Loucy (cell line): ENCODE data around the gene CMAS.
A peak's percentile ranks its signal among the peaks of the same experiment; 100 is the strongest.

Source experiments
- H2AFZ ChIP-seq: fragments of 200-600 bp; sonication (generic); 2 replicates; pipeline ENCODE4 v1.6.0; 2016; ENCODE audit warnings: antibody characterized with exemption, mild to moderate bottlenecking, low read length, moderate library complexity
- H3F3A ChIP-seq: fragments of 200-600 bp; 2 replicates; pipeline ENCODE4 v1.6.0; 2016; ENCODE audit warnings: antibody characterized with exemption, low read depth, mild to moderate bottlenecking
- H3K27me3 ChIP-seq: fragments of 200-600 bp; sonication (generic); 2 replicates; pipeline ENCODE4 v1.6.1; 2014; ENCODE audit warnings: low read length, mild to moderate bottlenecking; ENCODE audit not compliant: insufficient read depth, poor library complexity, severe bottlenecking
- H3K36me3 ChIP-seq: fragments of 200-600 bp; sonication (generic); 2 replicates; pipeline ENCODE4 v1.6.1; 2016; ENCODE audit warnings: low read length; ENCODE audit not compliant: insufficient read depth
- H3K4me1 ChIP-seq: fragments of 200-600 bp; sonication (generic); 2 replicates; pipeline ENCODE4 v1.5.1; 2014; ENCODE audit warnings: low read length, mild to moderate bottlenecking; ENCODE audit not compliant: insufficient read depth, poor library complexity, severe bottlenecking
- H3K4me2 ChIP-seq: fragments of 200-600 bp; sonication (generic); 2 replicates; pipeline ENCODE4 v1.6.0; 2014; ENCODE audit warnings: antibody characterized with exemption, low read length, low read depth, mild to moderate bottlenecking; ENCODE audit not compliant: poor library complexity, severe bottlenecking
- H3K4me3 ChIP-seq: fragments of 200-600 bp; sonication (generic); 2 replicates; pipeline ENCODE4 v1.5.1; 2014; ENCODE audit warnings: low read length, mild to moderate bottlenecking, mixed read lengths; ENCODE audit not compliant: poor library complexity, severe bottlenecking
- H3K79me2 ChIP-seq: fragments of 200-600 bp; sonication (generic); 2 replicates; pipeline ENCODE4 v1.6.1; 2014; ENCODE audit warnings: low read length; ENCODE audit not compliant: insufficient read depth
- H3K9ac ChIP-seq: fragments of 200-600 bp; sonication (generic); 2 replicates; pipeline ENCODE4 v1.6.0; 2014; ENCODE audit warnings: mild to moderate bottlenecking, low read depth, low read length, moderate library complexity; ENCODE audit not compliant: poor library complexity, severe bottlenecking
- H3K9me2 ChIP-seq: fragments of 200-600 bp; sonication (generic); replicated peaks from 2 replicates; pipeline ENCODE4 v1.6.1; 2016; ENCODE audit warnings: low read depth, low read length, mixed read lengths
- H3K9me3 ChIP-seq: fragments of 200-600 bp; sonication (generic); 2 replicates; pipeline ENCODE4 v1.6.1; 2014; ENCODE audit warnings: mild to moderate bottlenecking, antibody characterized with exemption, low read length, low read depth; ENCODE audit not compliant: insufficient read depth
- H4K20me1 ChIP-seq: fragments of 200-600 bp; sonication (generic); 2 replicates; pipeline ENCODE4 v1.6.0; 2014; ENCODE audit warnings: antibody characterized with exemption, low read length, mild to moderate bottlenecking; ENCODE audit not compliant: insufficient read depth, poor library complexity, severe bottlenecking
- CTCF ChIP-seq: fragments of 200-600 bp; sonication (generic); conservative IDR thresholded peaks from 2 replicates; pipeline ENCODE4 v1.5.1; 2014; ENCODE audit warnings: mild to moderate bottlenecking, antibody characterized with exemption, low read length
- EZH2phosphoT487 ChIP-seq: fragments of 200-600 bp; IDR thresholded peaks from 2 replicates; pipeline ENCODE4 v1.6.1; 2018; ENCODE audit warnings: antibody characterized with exemption, mild to moderate bottlenecking, moderate library complexity, borderline replicate concordance

Gene CMAS

DNA sequence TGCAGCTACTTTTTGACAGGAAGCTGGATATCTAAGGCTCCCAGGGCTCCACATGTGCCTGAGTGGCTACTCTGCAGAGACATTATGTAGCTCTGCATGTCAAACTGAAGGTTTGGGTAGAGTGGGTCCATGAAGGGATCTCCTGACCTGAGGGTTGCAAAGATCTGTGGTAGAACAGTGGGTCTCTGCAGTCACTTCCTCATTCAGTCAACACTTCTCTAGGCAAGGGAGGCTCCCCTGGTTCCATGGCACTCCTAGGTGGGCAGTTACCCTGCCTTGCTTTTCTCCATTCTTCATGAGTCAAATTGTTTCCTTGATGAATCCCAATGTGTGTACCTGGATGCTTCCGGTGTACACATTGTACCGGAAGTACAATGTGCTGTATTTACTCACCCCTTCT lies 57.4 kb downstream of the CMAS start:
- no peaks in the 10 kb centered on the region for H3K36me3 ChIP-seq
- H3K9ac ChIP-seq: no peak overlapping the region
- H3K4me2 ChIP-seq: no peak overlapping the region
- H2AFZ ChIP-seq: peak overlapping the region; percentile 59
- H3K27me3 ChIP-seq: no peaks in the 10 kb centered on the region
- H3K4me1 ChIP-seq: peaks cover 27% of the 10 kb centered on the region
- 0 out of 2 replicates have a peak, but pooled peaks cover 2% of the 10 kb centered on the region for H3K9me3 ChIP-seq
- no peaks in the 10 kb centered on the region for H4K20me1 ChIP-seq
- TF ChIP-seq CTCF (no peak), EZH2phosphoT487 (no peak)
- no peak overlapping the region for H3K4me3 ChIP-seq
- H3K9me2 ChIP-seq: no peaks in the 10 kb centered on the region
- no peaks in the 10 kb centered on the region for H3F3A ChIP-seq
- H3K79me2 ChIP-seq: no peaks in the 10 kb centered on the region

- no peak for TF ChIP-seq EZH2phosphoT487
- no peak for TF ChIP-seq CTCF
- no peak overlapping the region for H3K4me3 ChIP-seq
- 0 out of 2 replicates have a peak, but pooled peaks cover 3% of the 10 kb centered on the region for H3F3A ChIP-seq
- no peaks in the 10 kb centered on the region for H3K36me3 ChIP-seq
- H3K9me2 ChIP-seq: no peaks in the 10 kb centered on the region
- H3K9me3 ChIP-seq: 0 out of 2 replicates have a peak, but pooled peaks cover 2% of the 10 kb centered on the region
- H3K4me2 ChIP-seq: no peak overlapping the region
- no peaks in the 10 kb centered on the region for H3K79me2 ChIP-seq
- no peaks in the 10 kb centered on the region for H4K20me1 ChIP-seq
- H3K27me3 ChIP-seq: no peaks in the 10 kb centered on the region
- no peak overlapping the region for H2AFZ ChIP-seq
- no peak overlapping the region for H3K9ac ChIP-seq
- peaks cover 26% of the 10 kb centered on the region for H3K4me1 ChIP-seq
Measured at GRCh38 chr12:22105542-22105941, 59.5 kb downstream of the CMAS start.

DNA sequence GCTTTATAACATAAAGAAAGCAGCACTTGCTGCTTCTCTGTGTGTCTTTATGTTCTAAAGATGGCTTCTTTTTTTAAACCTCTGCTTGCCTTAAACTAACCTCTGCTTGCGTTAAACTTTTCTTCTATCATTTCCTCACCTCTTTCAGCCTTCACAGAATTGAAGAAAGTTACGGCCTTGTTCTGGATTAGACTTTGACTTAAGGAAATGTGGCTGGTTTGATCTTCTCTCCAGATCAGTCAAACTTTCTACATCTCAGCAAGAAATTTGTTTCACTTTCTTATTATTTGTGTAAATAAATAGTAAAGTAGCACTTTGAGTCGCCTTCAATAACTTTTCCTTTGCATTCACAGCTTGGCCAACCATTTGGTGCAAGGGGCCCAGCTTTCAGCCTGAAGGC lies 64.2 kb downstream of the CMAS start:
- no peaks in the 10 kb centered on the region for H3K4me1 ChIP-seq

More for the DNA sequence above, 64.2 kb downstream of the CMAS start:
- Histone ChIP-seq H3K9me3 (0 out of 2 replicates have a peak, but pooled peaks cover 2% of the 10 kb centered on the region), H3K9me2 (no peaks in the 10 kb centered on the region), H3K27me3 (no peaks in the 10 kb centered on the region), H3K4me3 (no peak overlapping the region), H3K9ac (no peak overlapping the region), H3K36me3 (no peaks in the 10 kb centered on the region), H3K4me2 (no peak overlapping the region), H3F3A (0 out of 2 replicates have a peak, but pooled peaks cover 3% of the 10 kb centered on the region), H3K79me2 (no peaks in the 10 kb centered on the region), H2AFZ (no peak overlapping the region), H4K20me1 (no peaks in the 10 kb centered on the region)
- TF ChIP-seq CTCF (no peak), EZH2phosphoT487 (no peak)
